Endothelial cell of umbilical vein (primary cell): ENCODE data around the gene SELENOM. TPM values are rescaled to one million over a fixed set of nuclear protein-coding genes. Genes with fewer than 3 reads are reported as not detected.
"Not testable (repeated sequence)": the region's sequence is repeated elsewhere in the genome, so short reads cannot be mapped to it uniquely, and the experiment has no call there.

Source experiments
- BruUV-seq: library from RNA; stranded (reverse); fragments of 400-500 nt; replicated peaks from 2 replicates; lab custom pipeline; 2021; lab: Mats Ljungman, UMichigan
- CTCF ChIA-PET: fragments of 300-600, 350-600 bp; sonication (Branson Sonifier 250); formaldehyde crosslinking; loops from one replicate; lab custom pipeline; 2021; ENCODE audit warnings: antibody characterized with exemption, inconsistent platforms; lab: Charles Lee
- POLR2A ChIA-PET: fragments of 300-600, 350-600 bp; sonication (Branson Sonifier 250); formaldehyde crosslinking; loops from one replicate; lab custom pipeline; 2021; ENCODE audit warnings: antibody characterized with exemption, inconsistent platforms; lab: Charles Lee
- DNase-seq: peaks from one replicate; pipeline ENCODE4 v3.0.0-alpha.2; 2011; ENCODE audit warnings: low read depth, low spot score
- FAIRE-seq: peaks from 2 replicates; lab custom pipeline; 2011; peaks lifted over from hg19 to GRCh38; lab: Jason Lieb, UNC
- H2AFZ ChIP-seq: 2 replicates; pipeline ENCODE4 v1.6.0; 2012; ENCODE audit warnings: low read depth, low read length, control low read depth, inconsistent platforms
- H3K27ac ChIP-seq: 2 replicates; pipeline ENCODE4 v1.5.1; 2011; ENCODE audit warnings: low read depth, mild to moderate bottlenecking, control low read depth, low read length, moderate library complexity; ENCODE audit not compliant: insufficient read depth
- H3K27me3 ChIP-seq, 2 experiments: 2 replicates each; pipeline versions ENCODE4 v1.6.0 to v1.6.1; 2011; ENCODE audit warnings: low read length in 2 of 2, mixed read lengths in 1 of 2; ENCODE audit not compliant: control insufficient read depth in 2 of 2, insufficient read depth in 2 of 2
- H3K36me3 ChIP-seq, 2 experiments: 2 replicates in 1 of 2; 3 replicates in 1 of 2; pipeline ENCODE4 v1.5.1; 2011; ENCODE audit warnings: low read length in 2 of 2, mild to moderate bottlenecking in 1 of 2, moderate library complexity in 1 of 2; ENCODE audit not compliant: control insufficient read depth in 2 of 2, insufficient read depth in 2 of 2; ENCODE audit errors: extremely low read depth in 1 of 2
- H3K4me1 ChIP-seq: 3 replicates; pipeline ENCODE4 v1.5.1; 2011; ENCODE audit warnings: mild to moderate bottlenecking, low read length; ENCODE audit not compliant: control insufficient read depth, insufficient read depth; ENCODE audit errors: extremely low read depth
- H3K4me2 ChIP-seq: 2 replicates; pipeline ENCODE4 v1.6.1; 2011; ENCODE audit warnings: low read length, control low read depth, mixed read lengths; ENCODE audit not compliant: insufficient read depth
- H3K4me3 ChIP-seq, 3 experiments: fragments of 200-600 bp in 1 of 3; sonication (generic), shearing (Covaris generic) in 1 of 3; replicated peaks in 1 of 3; 2 replicates each; pipeline ENCODE4 v1.5.1; 2011 to 2016; ENCODE audit warnings: control low read depth in 3 of 3, low read length in 3 of 3, mild to moderate bottlenecking in 2 of 3, inconsistent platforms in 1 of 3, low read depth in 1 of 3, moderate library complexity in 1 of 3; ENCODE audit not compliant: insufficient read depth in 1 of 3
- H3K79me2 ChIP-seq: 2 replicates; pipeline ENCODE4 v1.6.0; 2012; ENCODE audit warnings: low read length, inconsistent platforms; ENCODE audit not compliant: control insufficient read depth, insufficient read depth
- H3K9ac ChIP-seq: replicated peaks from 2 replicates; pipeline ENCODE3; 2011; ENCODE audit warnings: low read length, control low read depth; ENCODE audit not compliant: insufficient read depth; ENCODE audit errors: extremely low read depth
- H3K9me1 ChIP-seq: replicated peaks from 3 replicates; pipeline ENCODE4 v1.6.0; 2011; ENCODE audit warnings: mild to moderate bottlenecking, low read length; ENCODE audit not compliant: control insufficient read depth, insufficient read depth; ENCODE audit errors: extremely low read depth
- H3K9me3 ChIP-seq: replicated peaks from 2 replicates; pipeline ENCODE4 v1.5.1; 2012; ENCODE audit warnings: low read length, inconsistent platforms; ENCODE audit not compliant: control insufficient read depth, insufficient read depth
- H4K20me1 ChIP-seq: replicated peaks from 2 replicates; pipeline ENCODE3; 2011; ENCODE audit warnings: mild to moderate bottlenecking, low read length; ENCODE audit not compliant: control insufficient read depth, insufficient read depth; ENCODE audit errors: extremely low read depth
- CTCF ChIP-seq, 2 donors: IDR thresholded peaks; 1 replicate in 1 of 2; 2 replicates in 1 of 2; pipeline ENCODE4 v1.5.1; 2011; ENCODE audit warnings: low read length in 2 of 2, mild to moderate bottlenecking in 2 of 2, moderate library complexity in 2 of 2, control low read depth in 1 of 2, inconsistent platforms in 1 of 2, low read depth in 1 of 2; ENCODE audit not compliant: insufficient read depth in 1 of 2; ENCODE audit errors: extremely low read depth in 1 of 2
- EZH2 ChIP-seq: IDR thresholded peaks from 2 replicates; pipeline ENCODE4 v1.6.1; 2012; ENCODE audit warnings: borderline replicate concordance, low read depth, mild to moderate bottlenecking, moderate library complexity, low read length, inconsistent platforms; ENCODE audit not compliant: severe bottlenecking
- FOS ChIP-seq: IDR thresholded peaks from 2 replicates; pipeline ENCODE4 v1.6.1; 2011; ENCODE audit warnings: mild to moderate bottlenecking, low read length, moderate library complexity, borderline replicate concordance; ENCODE audit not compliant: insufficient read depth
- GATA2 ChIP-seq: IDR thresholded peaks from 2 replicates; pipeline ENCODE4 v1.7.0; 2011; ENCODE audit warnings: low read depth, mild to moderate bottlenecking, moderate library complexity, mixed read lengths, low read length; ENCODE audit not compliant: insufficient read length, insufficient read depth
- JUN ChIP-seq: IDR thresholded peaks from 2 replicates; pipeline ENCODE4 v1.6.1; 2011; ENCODE audit warnings: borderline replicate concordance, low read depth; ENCODE audit not compliant: insufficient read length, insufficient read depth
- MYC ChIP-seq: IDR thresholded peaks from one replicate; pipeline ENCODE4 v1.6.1; 2011; ENCODE audit warnings: mild to moderate bottlenecking, low read depth, low read length
- dilution Hi-C: fragments of 300-500 bp; cut with MboI; formaldehyde crosslinking; loops from one replicate; pipeline ENCODE4 v1.15.0; 2019; ENCODE audit warnings: low sequenced_read_pairs; ENCODE audit not compliant: extremely low pct_ligation_motif_present
- intact Hi-C: fragments of 100-400 bp; cut with micrococcal nuclease; formaldehyde crosslinking; loops from one replicate; pipeline ENCODE4 v1.10.0; 2022
- polyA plus RNA-seq, 4 experiments: library from polyadenylated mRNA; depleted of rRNA in 3 of 4; stranded (reverse) in 3 of 4; unstranded in 1 of 4; fragments of >200 nt; gene quantifications; 2 replicates each; pipeline versions ENCODE4 v1.2.1 to v1.2.3, GENCODE V29; 2011 to 2012; ENCODE audit warnings: missing spikeins in 1 of 4
- total RNA-seq: library from RNA; stranded (reverse); gene quantifications from 2 replicates; pipeline ENCODE4 v1.2.3, GENCODE V29; 2021

The SELENOM gene
- total and polyA plus RNA-seq, 2 donors (not counting 3 experiments of a cell fraction or from before 2014, with no cell fraction given) = 29.6 to 87.1 TPM

DNA sequence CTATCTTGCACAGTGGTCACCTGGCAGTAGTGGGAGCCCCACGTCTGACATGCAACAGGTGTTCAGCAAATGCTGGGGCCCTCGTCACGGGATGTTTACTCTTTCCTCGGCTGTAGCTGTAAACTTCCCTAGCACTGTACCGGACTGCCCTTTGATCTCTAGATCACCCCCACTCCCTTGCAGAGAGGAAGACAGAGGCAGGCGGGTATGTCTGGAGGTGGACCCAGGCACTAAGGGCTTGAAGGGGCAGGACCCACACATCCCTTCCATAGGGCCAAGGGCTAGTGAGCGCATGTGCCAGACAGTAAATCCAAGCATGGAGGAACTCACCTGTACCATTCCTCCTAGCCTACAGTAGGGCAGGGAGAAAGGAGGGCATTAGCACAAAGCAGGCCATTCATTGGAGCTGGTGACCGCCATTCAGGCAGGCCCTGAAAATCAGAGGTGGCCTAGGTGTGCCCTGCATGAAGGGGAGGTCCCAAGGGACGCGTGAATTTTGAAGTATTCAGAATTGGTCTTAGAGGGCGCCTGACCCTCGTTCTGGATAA is 28.2 kb downstream of the SELENOM start:
- H3K4me2 ChIP-seq = no peak overlapping the region
- FAIRE-seq (no peak), DNase-seq (no peak)
- H3K36me3 ChIP-seq = peaks cover 0 to 2% of the 10 kb centered on the region in 2 experiments
- no peaks in the 10 kb centered on the region for H3K27me3 ChIP-seq
- no peak overlapping the region for H3K27ac ChIP-seq
- no peaks in the 10 kb centered on the region for H4K20me1 ChIP-seq
- H3K4me3 ChIP-seq = no peak overlapping the region
- ChIA-PET CTCF (interaction anchor here (1.0 kb wide), 1 partner anchor 110 kb away, joined by 3 read pairs; the partner anchor contains the start of genes MORC2 and TUG1), POLR2A (no interaction called here)
- peaks cover 26% of the 10 kb centered on the region for H3K4me1 ChIP-seq
- no peaks in the 10 kb centered on the region for H3K9me1 ChIP-seq
- H2AFZ ChIP-seq = no peak overlapping the region
- dilution Hi-C loops (no loop called here), intact Hi-C loops (no loop called here)
- H3K9me3 ChIP-seq = no peaks in the 10 kb centered on the region
- H3K9ac ChIP-seq = no peak overlapping the region
- TF ChIP-seq MYC (no peak), FOS (no peak), CTCF (IDR thresholded peaks at IDR 0.05; ENCODE audit: extremely low read depth in 1 of 2, insufficient read depth in 1 of 2, low read depth in 1 of 2, low read length in 2 of 2) (no peak), GATA2 (no peak), JUN (no peak), EZH2 (no peak)
- BruUV-seq = no TSS peak
- H3K79me2 ChIP-seq = peaks cover 30% of the 10 kb centered on the region

GRCh38 chr22:31078389-31078788 is 29.0 kb downstream of the SELENOM start:
- H3K9ac ChIP-seq, H3K36me3 ChIP-seq, CTCF ChIA-PET, H3K4me3 ChIP-seq, intact Hi-C loops, DNase-seq, FAIRE-seq, dilution Hi-C loops, H3K27ac ChIP-seq, BruUV-seq, H3K27me3 ChIP-seq, POLR2A ChIA-PET, H3K9me1 ChIP-seq, H3K9me3 ChIP-seq, H3K4me2 ChIP-seq, H4K20me1 ChIP-seq: not testable (repeated sequence)
- Histone ChIP-seq H2AFZ (peak overlapping the region; percentile 3), H3K4me1 (peaks cover 22% of the 10 kb centered on the region), H3K79me2 (peaks cover 23% of the 10 kb centered on the region)
